ENCODE data around the gene PXYLP1. TPM values are rescaled to one million over a fixed set of nuclear protein-coding genes. Genes with fewer than 3 reads are reported as not detected.
A peak's percentile ranks its signal among the peaks of the same experiment; 100 is the strongest.

Gene PXYLP1
- total RNA-seq, 1 experiment from 2014 or later, result 7.8 TPM

DNA sequence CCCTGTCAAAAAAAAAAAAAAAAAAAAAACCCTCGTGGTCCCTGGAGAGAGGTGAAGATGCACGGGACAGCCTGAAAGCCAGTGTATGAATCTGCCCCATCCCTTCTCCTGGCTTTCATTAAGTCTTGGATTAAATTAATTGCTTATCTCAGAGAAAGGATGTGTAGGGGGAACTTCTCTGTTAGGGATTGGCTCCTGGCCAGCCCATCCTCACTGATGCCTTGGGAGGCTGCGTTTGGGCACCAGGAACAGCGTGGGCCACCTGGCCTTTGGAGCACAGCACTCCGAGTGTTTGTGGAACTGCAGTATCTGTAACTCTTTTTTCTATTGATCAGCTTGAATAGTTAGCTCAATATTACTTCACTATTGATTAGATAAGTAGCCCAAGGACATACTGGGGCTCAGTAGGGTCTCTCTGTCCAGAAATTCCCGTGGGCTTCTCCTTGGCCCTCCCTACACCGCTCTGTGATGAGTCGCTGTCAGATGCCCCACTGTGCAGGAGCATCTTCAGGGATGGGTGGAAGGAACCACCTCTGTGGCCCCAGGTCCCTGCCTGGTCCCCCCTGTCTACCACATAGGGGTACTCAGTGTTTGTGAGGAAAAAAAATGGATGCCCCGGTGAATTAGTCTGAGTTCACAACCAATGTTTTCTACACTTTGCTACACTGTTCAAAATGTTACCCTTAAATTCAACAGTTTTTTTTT is 2.0 kb downstream of the PXYLP1 start:
- peaks cover 13% of the 10 kb centered on the region for H3K4me1 ChIP-seq (replicated peaks; ENCODE audit: insufficient read depth)
- POLR2A ChIA-PET (ENCODE audit: unreplicated experiment), result no interaction called here
- no peak overlapping the region for H3K27ac ChIP-seq
- H3K79me2 ChIP-seq (ENCODE audit: low read depth), result peaks cover 21% of the 10 kb centered on the region
- no peaks in the 10 kb centered on the region for H3K27me3 ChIP-seq (ENCODE audit: insufficient read depth, low read depth)
- 0 out of 2 replicates have a peak, but pooled peaks cover 4% of the 10 kb centered on the region for H4K20me1 ChIP-seq (ENCODE audit: insufficient read depth)
- H3K4me3 ChIP-seq, result 0 out of 2 replicates have a peak overlapping the region, but pooled peaks have one; percentile 8
- no peak for TF ChIP-seq EZH2 (IDR thresholded peaks at IDR 0.05; ENCODE audit: low read depth)
- TF ChIP-seq, protein P1, sequence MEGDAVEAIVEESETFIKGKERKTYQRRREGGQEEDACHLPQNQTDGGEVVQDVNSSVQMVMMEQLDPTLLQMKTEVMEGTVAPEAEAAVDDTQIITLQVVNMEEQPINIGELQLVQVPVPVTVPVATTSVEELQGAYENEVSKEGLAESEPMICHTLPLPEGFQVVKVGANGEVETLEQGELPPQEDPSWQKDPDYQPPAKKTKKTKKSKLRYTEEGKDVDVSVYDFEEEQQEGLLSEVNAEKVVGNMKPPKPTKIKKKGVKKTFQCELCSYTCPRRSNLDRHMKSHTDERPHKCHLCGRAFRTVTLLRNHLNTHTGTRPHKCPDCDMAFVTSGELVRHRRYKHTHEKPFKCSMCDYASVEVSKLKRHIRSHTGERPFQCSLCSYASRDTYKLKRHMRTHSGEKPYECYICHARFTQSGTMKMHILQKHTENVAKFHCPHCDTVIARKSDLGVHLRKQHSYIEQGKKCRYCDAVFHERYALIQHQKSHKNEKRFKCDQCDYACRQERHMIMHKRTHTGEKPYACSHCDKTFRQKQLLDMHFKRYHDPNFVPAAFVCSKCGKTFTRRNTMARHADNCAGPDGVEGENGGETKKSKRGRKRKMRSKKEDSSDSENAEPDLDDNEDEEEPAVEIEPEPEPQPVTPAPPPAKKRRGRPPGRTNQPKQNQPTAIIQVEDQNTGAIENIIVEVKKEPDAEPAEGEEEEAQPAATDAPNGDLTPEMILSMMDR (conservative IDR thresholded peaks at IDR 0.05), result no peak
- no peak overlapping the region for H2AFZ ChIP-seq
- BruUV-seq (replicated peaks), result no TSS peak
- peak overlapping the region; percentile 88 for H3K4me2 ChIP-seq
- intact Hi-C loops (cut with micrococcal nuclease; ENCODE audit: unreplicated experiment), result loop anchor here (2.0 to 5.0 kb wide), 2 partner anchors 69 to 134 kb away; partner anchors contain the start of gene ZBTB38
- H3K9me2 ChIP-seq (ENCODE audit: insufficient read depth), result no peaks in the 10 kb centered on the region
- DNase-seq, result no peak
- H3K36me3 ChIP-seq (ENCODE audit: low read depth), result peaks cover 3% of the 10 kb centered on the region; the same call in 1 of the 2 replicates
- no peaks in the 10 kb centered on the region for H3F3A ChIP-seq (ENCODE audit: insufficient read depth, low read depth)
- CTCF ChIA-PET, result no interaction called here
- no peaks in the 10 kb centered on the region for H3K9me3 ChIP-seq (ENCODE audit: insufficient read depth, low read depth)

GRCh38 chr3:141234283-141234682 is 2.7 kb downstream of the PXYLP1 start:
- Histone ChIP-seq H3K36me3 (ENCODE audit: low read depth) (peaks cover 4% of the 10 kb centered on the region; the same call in 1 of the 2 replicates), H4K20me1 (ENCODE audit: insufficient read depth) (0 out of 2 replicates have a peak, but pooled peaks cover 4% of the 10 kb centered on the region), H3K4me1 (replicated peaks; ENCODE audit: insufficient read depth) (peaks cover 13% of the 10 kb centered on the region), H3K4me3 (no peak overlapping the region), H3K4me2 (no peak overlapping the region), H3K79me2 (ENCODE audit: low read depth) (peaks cover 24% of the 10 kb centered on the region), H2AFZ (no peak overlapping the region), H3K27me3 (ENCODE audit: insufficient read depth, low read depth) (no peaks in the 10 kb centered on the region), H3K9me3 (ENCODE audit: insufficient read depth, low read depth) (no peaks in the 10 kb centered on the region), H3K9me2 (ENCODE audit: insufficient read depth) (no peaks in the 10 kb centered on the region), H3F3A (ENCODE audit: insufficient read depth, low read depth) (no peaks in the 10 kb centered on the region), H3K27ac (no peak overlapping the region)
- ChIA-PET POLR2A (ENCODE audit: unreplicated experiment) (no interaction called here), CTCF (no interaction called here)
- no peak for DNase-seq
- no peak for TF ChIP-seq EZH2 (IDR thresholded peaks at IDR 0.05; ENCODE audit: low read depth)
- TF ChIP-seq, protein P1 (conservative IDR thresholded peaks at IDR 0.05), result no peak
- intact Hi-C loops (cut with micrococcal nuclease; ENCODE audit: unreplicated experiment), result loop anchor here (5.0 kb wide), 1 partner anchor 133 kb away; the partner anchor contains the start of gene ZBTB38
- BruUV-seq (replicated peaks), result no TSS peak

- Histone ChIP-seq H3K27ac (no peak overlapping the region), H3K9me3 (ENCODE audit: insufficient read depth, low read depth) (no peaks in the 10 kb centered on the region), H3K4me3 (no peak overlapping the region), H3K27me3 (ENCODE audit: insufficient read depth, low read depth) (no peaks in the 10 kb centered on the region), H3K36me3 (ENCODE audit: low read depth) (peaks cover 4% of the 10 kb centered on the region; the same call in 1 of the 2 replicates), H4K20me1 (ENCODE audit: insufficient read depth) (0 out of 2 replicates have a peak, but pooled peaks cover 4% of the 10 kb centered on the region), H3K79me2 (ENCODE audit: low read depth) (peaks cover 24% of the 10 kb centered on the region), H3K4me1 (replicated peaks; ENCODE audit: insufficient read depth) (peaks cover 14% of the 10 kb centered on the region), H3F3A (ENCODE audit: insufficient read depth, low read depth) (no peaks in the 10 kb centered on the region), H2AFZ (no peak overlapping the region), H3K9me2 (ENCODE audit: insufficient read depth) (no peaks in the 10 kb centered on the region), H3K4me2 (no peak overlapping the region)
- ChIA-PET CTCF (no interaction called here), POLR2A (ENCODE audit: unreplicated experiment) (no interaction called here)
- TF ChIP-seq EZH2 (IDR thresholded peaks at IDR 0.05; ENCODE audit: low read depth), result no peak
- TF ChIP-seq, protein P1 (conservative IDR thresholded peaks at IDR 0.05), result no peak
- no TSS peak for BruUV-seq (replicated peaks)
- DNase-seq, result no peak
- intact Hi-C loops (cut with micrococcal nuclease; ENCODE audit: unreplicated experiment), result no loop called here
These were observed 4.1 kb downstream of the PXYLP1 start for GRCh38 chr3:141235661-141236171.
